ENCODE measurements around the gene WDR45.

WDR45 gene

GRCh38 chrX:49073601-49074575 lies 5.8 kb downstream of the WDR45 start, which contains the start of gene PRAF2:
Gene PRAF2 (minus strand): TSS chrX:49074002. CDS start chrX:49073987, 15 bp downstream.
- peak; percentile 93 for DNase-seq (ENCODE audit: low spot score)

GRCh38 chrX:49072712-49073095 lies 7.0 kb downstream of the WDR45 start:
- no peak for DNase-seq (ENCODE audit: low spot score)

- no peak for DNase-seq (ENCODE audit: low spot score)
Observed at GRCh38 chrX:49071877-49072711, 7.6 kb downstream of the WDR45 start.

- DNase-seq (ENCODE audit: low spot score) = no peak
Observed at GRCh38 chrX:49070988-49071387, 8.7 kb downstream of the WDR45 start.

- DNase-seq (ENCODE audit: low spot score) = no peak
Observed at GRCh38 chrX:49069038-49069437, 10.6 kb downstream of the WDR45 start.

- no peak for DNase-seq (ENCODE audit: low spot score)
Observed at GRCh38 chrX:49067285-49068120, 12.2 kb downstream of the WDR45 start.

- DNase-seq (ENCODE audit: low spot score) = no peak
Observed at GRCh38 chrX:49066690-49067089, 13.0 kb downstream of the WDR45 start.

GRCh38 chrX:49066278-49066677 lies 13.4 kb downstream of the WDR45 start:
- DNase-seq (ENCODE audit: low spot score) = no peak

- no peak for DNase-seq (ENCODE audit: low spot score)
Observed at GRCh38 chrX:49064735-49065134, 15.0 kb downstream of the WDR45 start.

GRCh38 chrX:49064303-49064702 lies 15.4 kb downstream of the WDR45 start:
- no peak for DNase-seq (ENCODE audit: low spot score)

- no peak for DNase-seq (ENCODE audit: low spot score)
Observed at GRCh38 chrX:49063715-49064114, 16.0 kb downstream of the WDR45 start.

GRCh38 chrX:49061916-49062315 lies 17.8 kb downstream of the WDR45 start:
- DNase-seq (ENCODE audit: low spot score) = no peak

- no peak for DNase-seq (ENCODE audit: low spot score)
Observed at GRCh38 chrX:49061490-49061889, 18.2 kb downstream of the WDR45 start.

- DNase-seq (ENCODE audit: low spot score) = no peak
Observed at GRCh38 chrX:49060914-49061313, 18.8 kb downstream of the WDR45 start.

- no peak for DNase-seq (ENCODE audit: low spot score)
Observed at GRCh38 chrX:49059681-49060085, 20.0 kb downstream of the WDR45 start.

GRCh38 chrX:49059201-49059600 lies 20.5 kb downstream of the WDR45 start:
- no peak for DNase-seq (ENCODE audit: low spot score)

GRCh38 chrX:49058794-49059193 lies 20.9 kb downstream of the WDR45 start, which contains the start of gene CCDC120:
Gene CCDC120 (plus strand): TSS chrX:49058999. CDS start chrX:49062042, 3,043 bp downstream.
- DNase-seq (ENCODE audit: low spot score) = no peak

GRCh38 chrX:49054073-49054762 lies 25.5 kb downstream of the WDR45 start:
- DNase-seq (ENCODE audit: low spot score) = no peak

- no peak for DNase-seq (ENCODE audit: low spot score)
Observed at GRCh38 chrX:49053223-49054072, 26.2 kb downstream of the WDR45 start.

GRCh38 chrX:49043987-49044281 lies 35.8 kb downstream of the WDR45 start:
- DNase-seq (ENCODE audit: low spot score) = no peak
